ENCODE data around the gene KIF20A. TPM values are rescaled to one million over a fixed set of nuclear protein-coding genes. Genes with fewer than 3 reads are reported as not detected.

Gene KIF20A
- total RNA-seq, 4 donors from 2014 or later, result 5.7 to 22.7 (median 17.8) TPM

- H3K27ac ChIP-seq, result no peak overlapping the region
- WGBS, 2 donors, result 82 to 83% methylated on average over 1 of the region's 1 CpG
- no peak overlapping the region for H3K4me3 ChIP-seq
- no peaks in the 10 kb centered on the region for H3K27me3 ChIP-seq
- H3K4me1 ChIP-seq, result no peaks in the 10 kb centered on the region
- peaks cover 32 to 72% (median 51%) of the 10 kb centered on the region in 3 donors for H3K36me3 ChIP-seq
- no peak for DNase-seq
- intact Hi-C loops (cut with DNase I), result no loop called here
- no peak for TF ChIP-seq POLR2A (IDR thresholded peaks at IDR 0.05)
- TF ChIP-seq, protein P1, sequence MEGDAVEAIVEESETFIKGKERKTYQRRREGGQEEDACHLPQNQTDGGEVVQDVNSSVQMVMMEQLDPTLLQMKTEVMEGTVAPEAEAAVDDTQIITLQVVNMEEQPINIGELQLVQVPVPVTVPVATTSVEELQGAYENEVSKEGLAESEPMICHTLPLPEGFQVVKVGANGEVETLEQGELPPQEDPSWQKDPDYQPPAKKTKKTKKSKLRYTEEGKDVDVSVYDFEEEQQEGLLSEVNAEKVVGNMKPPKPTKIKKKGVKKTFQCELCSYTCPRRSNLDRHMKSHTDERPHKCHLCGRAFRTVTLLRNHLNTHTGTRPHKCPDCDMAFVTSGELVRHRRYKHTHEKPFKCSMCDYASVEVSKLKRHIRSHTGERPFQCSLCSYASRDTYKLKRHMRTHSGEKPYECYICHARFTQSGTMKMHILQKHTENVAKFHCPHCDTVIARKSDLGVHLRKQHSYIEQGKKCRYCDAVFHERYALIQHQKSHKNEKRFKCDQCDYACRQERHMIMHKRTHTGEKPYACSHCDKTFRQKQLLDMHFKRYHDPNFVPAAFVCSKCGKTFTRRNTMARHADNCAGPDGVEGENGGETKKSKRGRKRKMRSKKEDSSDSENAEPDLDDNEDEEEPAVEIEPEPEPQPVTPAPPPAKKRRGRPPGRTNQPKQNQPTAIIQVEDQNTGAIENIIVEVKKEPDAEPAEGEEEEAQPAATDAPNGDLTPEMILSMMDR (IDR thresholded peaks at IDR 0.05), result no peak
- no peaks in the 10 kb centered on the region for H3K9me3 ChIP-seq
These were observed 21.3 kb upstream of the KIF20A start for GRCh38 chr5:138157626-138158025.

DNA sequence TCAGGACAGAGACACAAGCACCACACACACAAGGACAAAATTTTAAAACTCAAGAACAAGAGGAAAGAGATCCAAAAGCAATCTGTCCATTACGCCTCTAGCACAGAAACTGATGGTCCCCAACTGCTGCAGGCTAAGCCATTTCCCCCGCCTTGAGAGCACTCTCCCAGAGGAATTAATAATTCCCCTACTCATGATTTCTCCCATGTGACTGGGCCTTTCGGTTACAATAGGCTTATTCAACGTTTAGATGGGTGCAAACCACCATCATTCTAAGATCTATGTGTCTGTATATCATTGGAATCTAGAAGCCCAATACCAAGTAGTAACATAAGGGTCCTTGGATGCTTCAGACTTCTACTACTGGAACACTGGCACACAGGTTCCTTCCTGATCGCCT lies 19.2 kb upstream of the KIF20A start:
- intact Hi-C loops (cut with DNase I), result no loop called here
- no peak for DNase-seq
- WGBS, 2 donors, result 87 to 88% methylated on average over 5 of the region's 5 CpGs
- Histone ChIP-seq H3K4me3 (no peak overlapping the region), H3K27ac (no peak overlapping the region), H3K27me3 (no peaks in the 10 kb centered on the region), H3K4me1 (no peaks in the 10 kb centered on the region), H3K9me3 (no peaks in the 10 kb centered on the region), H3K36me3 (peaks cover 38 to 92% (median 71%) of the 10 kb centered on the region in 3 donors)
- TF ChIP-seq POLR2A (IDR thresholded peaks at IDR 0.05), result no peak
- TF ChIP-seq, protein P1 (IDR thresholded peaks at IDR 0.05), result no peak

- WGBS, 2 donors, result 87 to 95% methylated on average over 4 of the region's 4 CpGs
- H3K36me3 ChIP-seq, result peaks cover 44 to 100% (median 82%) of the 10 kb centered on the region in 3 donors
- H3K9me3 ChIP-seq, result no peaks in the 10 kb centered on the region
- H3K4me3 ChIP-seq, result no peak overlapping the region
- TF ChIP-seq, protein P1 (IDR thresholded peaks at IDR 0.05), result no peak
- no peak for TF ChIP-seq POLR2A (IDR thresholded peaks at IDR 0.05)
- H3K27me3 ChIP-seq, result no peaks in the 10 kb centered on the region
- H3K27ac ChIP-seq, result no peak overlapping the region
- intact Hi-C loops (cut with DNase I), result no loop called here
- DNase-seq, result no peak
- H3K4me1 ChIP-seq, result no peaks in the 10 kb centered on the region
These were observed 18.2 kb upstream of the KIF20A start for GRCh38 chr5:138160706-138161105.

DNA sequence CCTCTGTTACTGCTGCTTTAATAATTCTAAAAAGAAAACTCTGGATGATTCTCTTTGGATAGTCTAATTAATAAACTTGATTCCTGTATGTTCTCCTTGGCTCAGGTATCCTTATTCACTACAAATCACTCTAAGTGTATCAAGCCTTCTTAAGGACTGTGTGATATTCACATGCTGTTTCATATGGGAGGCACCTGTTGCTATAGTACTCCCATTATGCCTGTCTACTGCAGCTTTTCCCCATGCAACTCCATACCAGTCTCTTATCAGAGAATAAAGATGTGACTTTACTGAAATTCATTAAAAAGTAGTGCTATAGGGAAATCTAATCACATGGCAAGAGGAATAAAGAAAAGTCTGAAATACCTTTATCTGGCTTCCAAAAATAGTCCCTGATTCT lies 15.2 kb upstream of the KIF20A start:
- Histone ChIP-seq H3K27ac (no peak overlapping the region), H3K4me1 (no peaks in the 10 kb centered on the region), H3K9me3 (no peaks in the 10 kb centered on the region), H3K4me3 (no peak overlapping the region), H3K36me3 (peaks cover 37 to 100% (median 88%) of the 10 kb centered on the region in 3 donors), H3K27me3 (no peaks in the 10 kb centered on the region)
- intact Hi-C loops (cut with DNase I), result no loop called here
- no peak for TF ChIP-seq POLR2A (IDR thresholded peaks at IDR 0.05)
- DNase-seq, result no peak

GRCh38 chr5:138169124-138169523 lies 9.8 kb upstream of the KIF20A start:
- Histone ChIP-seq H3K4me1 (no peaks in the 10 kb centered on the region), H3K9me3 (no peaks in the 10 kb centered on the region), H3K27me3 (no peaks in the 10 kb centered on the region), H3K36me3 (peaks cover 23 to 100% (median 67%) of the 10 kb centered on the region in 3 donors), H3K4me3 (no peak overlapping the region), H3K27ac (no peak overlapping the region)
- TF ChIP-seq POLR2A (IDR thresholded peaks at IDR 0.05), result no peak
- TF ChIP-seq, protein P1 (IDR thresholded peaks at IDR 0.05), result no peak
- no peak for DNase-seq
- intact Hi-C loops (cut with DNase I), result no loop called here
- WGBS, 2 donors, result 84 to 87% methylated on average over 5 of the region's 5 CpGs

DNA sequence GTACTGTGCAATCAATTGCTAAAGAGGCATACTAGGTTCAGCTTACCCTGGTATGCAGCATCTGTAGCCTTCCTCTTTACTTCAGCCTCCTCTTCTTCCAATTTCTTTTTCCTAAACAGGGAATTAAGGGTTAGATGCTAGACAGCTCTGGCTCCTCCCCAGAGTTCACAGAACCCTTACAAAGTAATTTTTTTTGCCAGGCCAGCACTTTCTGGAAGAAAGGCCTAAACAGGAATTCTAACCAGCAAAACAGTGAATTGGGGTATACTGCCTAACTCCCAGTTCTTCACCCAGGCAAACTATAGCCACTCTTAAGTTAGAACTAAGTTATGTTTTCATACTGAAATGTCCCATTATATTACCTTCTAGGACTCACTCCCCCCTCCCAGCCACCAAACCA lies 8.6 kb upstream of the KIF20A start:
- intact Hi-C loops (cut with DNase I), result no loop called here
- TF ChIP-seq, protein P1 (IDR thresholded peaks at IDR 0.05), result no peak
- no peak for TF ChIP-seq POLR2A (IDR thresholded peaks at IDR 0.05)
- Histone ChIP-seq H3K27me3 (no peaks in the 10 kb centered on the region), H3K4me3 (no peak overlapping the region), H3K4me1 (no peaks in the 10 kb centered on the region), H3K27ac (no peak overlapping the region), H3K36me3 (peaks cover 11 to 100% (median 55%) of the 10 kb centered on the region in 3 donors), H3K9me3 (no peaks in the 10 kb centered on the region)
- DNase-seq, result no peak
